Ishikawa (cell line): ENCODE results near the gene MYH14.

Experiments
- CEBPB ChIP-seq: IDR thresholded peaks from 2 replicates; pipeline ENCODE4 v1.6.1; 2012
- CREB1 ChIP-seq: IDR thresholded peaks from 2 replicates; pipeline ENCODE4 v1.6.1; 2012; ENCODE audit warnings: low read depth
- EGR1 ChIP-seq: IDR thresholded peaks from 2 replicates; pipeline ENCODE4 v1.6.1; 2012
- EP300 ChIP-seq: IDR thresholded peaks from 2 replicates; pipeline ENCODE4 v1.6.1; 2012; ENCODE audit warnings: borderline replicate concordance
- FOXM1 ChIP-seq: IDR thresholded peaks from 2 replicates; pipeline ENCODE4 v1.6.1; 2012; ENCODE audit warnings: low read depth, borderline replicate concordance
- NFIC ChIP-seq: IDR thresholded peaks from 2 replicates; pipeline ENCODE4 v1.6.1; 2012
- RAD21 ChIP-seq: IDR thresholded peaks from 2 replicates; pipeline ENCODE4 v1.6.1; 2012; ENCODE audit warnings: low read depth
- REST ChIP-seq: IDR thresholded peaks from 2 replicates; pipeline ENCODE4 v1.6.1; 2012; ENCODE audit warnings: low read depth, mild to moderate bottlenecking
- TAF1 ChIP-seq: IDR thresholded peaks from 2 replicates; pipeline ENCODE4 v1.6.1; 2012; ENCODE audit warnings: low read depth, mild to moderate bottlenecking
- TCF12 ChIP-seq: IDR thresholded peaks from 2 replicates; pipeline ENCODE4 v1.6.1; 2012; ENCODE audit warnings: low read depth
- TEAD4 ChIP-seq: IDR thresholded peaks from 2 replicates; pipeline ENCODE4 v1.6.1; 2012
- YY1 ChIP-seq: IDR thresholded peaks from 2 replicates; pipeline ENCODE4 v1.6.1; 2012; ENCODE audit warnings: low read depth
- ZBTB7A ChIP-seq: IDR thresholded peaks from 2 replicates; pipeline ENCODE4 v1.6.1; 2012; ENCODE audit warnings: low read depth
- TF ChIP-seq, protein P1 (sequence below): IDR thresholded peaks from 2 replicates; pipeline ENCODE4 v1.6.1; 2012
- TF ChIP-seq, protein P2 (sequence below): IDR thresholded peaks from 2 replicates; pipeline ENCODE4 v1.6.1; 2012

MYH14 gene

DNA sequence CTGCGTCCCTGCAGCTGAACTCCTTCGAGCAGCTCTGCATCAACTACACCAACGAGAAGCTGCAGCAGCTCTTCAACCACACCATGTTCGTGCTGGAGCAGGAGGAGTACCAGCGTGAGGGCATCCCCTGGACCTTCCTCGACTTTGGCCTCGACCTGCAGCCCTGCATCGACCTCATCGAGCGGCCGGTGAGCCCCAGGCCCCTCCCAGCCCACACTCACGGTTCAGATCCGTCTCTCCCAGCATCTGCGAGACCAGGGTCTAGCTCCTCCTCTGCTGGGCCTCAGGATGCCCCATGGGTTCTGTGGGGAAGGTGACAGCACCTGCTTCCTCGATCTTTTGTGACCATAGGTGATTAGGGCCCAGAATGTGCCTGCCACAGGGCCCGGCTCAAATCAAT, 46.2 kb downstream of the MYH14 start:
- TF ChIP-seq, protein P1, sequence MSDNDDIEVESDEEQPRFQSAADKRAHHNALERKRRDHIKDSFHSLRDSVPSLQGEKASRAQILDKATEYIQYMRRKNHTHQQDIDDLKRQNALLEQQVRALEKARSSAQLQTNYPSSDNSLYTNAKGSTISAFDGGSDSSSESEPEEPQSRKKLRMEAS = no peak

- TF ChIP-seq EGR1 (no peak), EP300 (no peak)
These were observed 47.2 kb downstream of the MYH14 start for GRCh38 chr19:50250450-50251136.

- peak; percentile 53 for TF ChIP-seq RAD21
- TF ChIP-seq ZBTB7A = no peak
These were observed 48.9 kb downstream of the MYH14 start for GRCh38 chr19:50252111-50252886.

DNA sequence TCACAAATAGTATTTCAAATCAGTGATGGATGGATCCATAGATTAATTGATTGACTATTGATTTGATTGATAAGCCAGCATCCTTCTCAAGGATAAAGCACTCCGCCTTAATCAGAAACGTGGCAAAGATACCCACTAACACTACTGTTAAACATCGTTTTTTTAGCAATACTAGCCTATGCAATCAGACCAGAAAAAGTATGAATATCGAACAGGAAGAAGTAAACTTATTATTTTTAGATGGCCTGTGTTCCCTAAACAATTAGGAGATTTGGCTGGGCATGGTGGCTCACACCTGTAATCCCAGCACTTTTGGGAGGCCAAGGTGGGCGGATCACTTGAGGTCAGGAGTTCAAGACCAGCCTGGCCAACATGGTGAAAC, 49.5 kb downstream of the MYH14 start:
- TF ChIP-seq, protein P2, sequence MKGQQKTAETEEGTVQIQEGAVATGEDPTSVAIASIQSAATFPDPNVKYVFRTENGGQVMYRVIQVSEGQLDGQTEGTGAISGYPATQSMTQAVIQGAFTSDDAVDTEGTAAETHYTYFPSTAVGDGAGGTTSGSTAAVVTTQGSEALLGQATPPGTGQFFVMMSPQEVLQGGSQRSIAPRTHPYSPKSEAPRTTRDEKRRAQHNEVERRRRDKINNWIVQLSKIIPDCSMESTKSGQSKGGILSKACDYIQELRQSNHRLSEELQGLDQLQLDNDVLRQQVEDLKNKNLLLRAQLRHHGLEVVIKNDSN = no peak
- TF ChIP-seq RAD21 = no peak
- TF ChIP-seq CEBPB = no peak
- no peak for TF ChIP-seq NFIC
- no peak for TF ChIP-seq YY1
- TF ChIP-seq TAF1 = no peak
- no peak for TF ChIP-seq CREB1
- no peak for TF ChIP-seq REST
- no peak for TF ChIP-seq TCF12
- TF ChIP-seq ZBTB7A = no peak
- TF ChIP-seq EP300 = no peak
- TF ChIP-seq FOXM1 = no peak

GRCh38 chr19:50255115-50255514, 51.7 kb downstream of the MYH14 start:
- TF ChIP-seq CREB1 = no peak
- TF ChIP-seq RAD21 = no peak
- no peak for TF ChIP-seq ZBTB7A
- TF ChIP-seq, protein P2 = no peak
- no peak for TF ChIP-seq CEBPB
- no peak for TF ChIP-seq FOXM1
- TF ChIP-seq EGR1 = no peak
- no peak for TF ChIP-seq TAF1
- TF ChIP-seq TCF12 = no peak
- no peak for TF ChIP-seq TEAD4
- TF ChIP-seq REST = no peak

- no peak for TF ChIP-seq TEAD4
- no peak for TF ChIP-seq TAF1
- no peak for TF ChIP-seq EP300
- TF ChIP-seq CEBPB = no peak
These were observed 53.7 kb downstream of the MYH14 start for GRCh38 chr19:50257141-50257540.

GRCh38 chr19:50258918-50259372, 55.5 kb downstream of the MYH14 start:
- TF ChIP-seq RAD21 (peak; percentile 67), FOXM1 (no peak), TEAD4 (no peak), ZBTB7A (no peak), TAF1 (no peak), REST (no peak), YY1 (no peak), NFIC (no peak), EP300 (no peak), EGR1 (0 out of 2 replicates have a peak, but pooled peaks have one; percentile 19), CREB1 (no peak), TCF12 (no peak), CEBPB (no peak)
- TF ChIP-seq, protein P2 = no peak
- TF ChIP-seq, protein P1 = no peak
